Embryonic facial prominence (tissue), 1 donor: ENCODE measurements around the gene PTPA.

Experiments used
- DNase-seq: peaks from one replicate; pipeline ENCODE4 v3.0.0-alpha.2; 2016; ENCODE audit errors: extremely low spot score

Gene PTPA

GRCh38 chr9:129137292-129138143 is 26.3 kb downstream of the PTPA start:
- DNase-seq = no peak

- DNase-seq = no peak
These were observed 26.9 kb downstream of the PTPA start for GRCh38 chr9:129138144-129138462.

GRCh38 chr9:129138476-129139232 is 27.4 kb downstream of the PTPA start:
- no peak for DNase-seq

GRCh38 chr9:129139233-129139992 is 28.2 kb downstream of the PTPA start:
- DNase-seq = peak; percentile 93

- peak; percentile 98 for DNase-seq
These were observed 28.8 kb downstream of the PTPA start for GRCh38 chr9:129139993-129140396.

- peak; percentile 11 for DNase-seq
These were observed 29.3 kb downstream of the PTPA start for GRCh38 chr9:129140397-129141065.

GRCh38 chr9:129141066-129142041 is 30.1 kb downstream of the PTPA start:
- DNase-seq = peak; percentile 38

GRCh38 chr9:129142138-129142935 is 31.1 kb downstream of the PTPA start:
- DNase-seq = no peak

- peak; percentile 74 for DNase-seq
These were observed 32.1 kb downstream of the PTPA start for GRCh38 chr9:129143031-129143927.

- DNase-seq = no peak
These were observed 34.1 kb downstream of the PTPA start for GRCh38 chr9:129145316-129145715.

- no peak for DNase-seq
These were observed 34.7 kb downstream of the PTPA start for GRCh38 chr9:129145841-129146292.

GRCh38 chr9:129146441-129146941 is 35.3 kb downstream of the PTPA start:
- DNase-seq = peak; percentile 21

GRCh38 chr9:129148463-129149204 is 37.4 kb downstream of the PTPA start:
- DNase-seq = no peak

GRCh38 chr9:129149442-129149841 is 38.2 kb downstream of the PTPA start:
- DNase-seq = no peak

GRCh38 chr9:129150122-129150521 is 38.9 kb downstream of the PTPA start:
- no peak for DNase-seq

- DNase-seq = no peak
These were observed 39.5 kb downstream of the PTPA start for GRCh38 chr9:129150672-129151211.

- DNase-seq = no peak
These were observed 40.3 kb downstream of the PTPA start for GRCh38 chr9:129151469-129151868.
